Measurements from ENCODE around the gene VDAC1. TPM values are rescaled to one million over a fixed set of nuclear protein-coding genes. Genes with fewer than 3 reads are reported as not detected.

Gene VDAC1
- total and polyA plus RNA-seq, 2 of the 8 experiments (the other 6 are each of a cell fraction or from before 2014, with no cell fraction given): 111 to 301 TPM

GRCh38 chr5:133998807-133999206 is 6.0 kb downstream of the VDAC1 start:
- Histone ChIP-seq H4K20me1 (replicated peaks in 1 of 2; ENCODE audit: control insufficient read depth in 1 of 2, insufficient read depth in 2 of 2, low read length in 2 of 2) (peaks cover 57 to 64% of the 10 kb centered on the region in 2 experiments), H4K5ac (ENCODE audit: insufficient read length, low read depth, low read length) (no peak overlapping the region), H3K23me2 (ENCODE audit: low read depth, low read length) (peaks cover 6% of the 10 kb centered on the region), H3K79me2 (ENCODE audit: control insufficient read depth in 1 of 2, insufficient read depth in 2 of 2, low read length in 2 of 2) (peaks cover 71 to 99% of the 10 kb centered on the region in 2 experiments), H3K9me3 (ENCODE audit: insufficient read depth in 2 of 2, low read depth in 1 of 2, low read length in 1 of 2) (no peaks in the 10 kb centered on the region), H2BK120ac (replicated peaks; ENCODE audit: low read depth, low read length) (no peak overlapping the region), H3K79me1 (ENCODE audit: low read depth, low read length) (peaks cover 19% of the 10 kb centered on the region), H3K14ac (ENCODE audit: insufficient read length) (no peak overlapping the region), H3K23ac (ENCODE audit: insufficient read length) (no peak overlapping the region), H3K27me3 (replicated peaks in 1 of 4; ENCODE audit: control insufficient read depth in 3 of 4, extremely low read depth in 1 of 4, insufficient read depth in 3 of 4, low read length in 3 of 4) (no peaks in the 10 kb centered on the region), H3K27ac (ENCODE audit: low read depth, low read length) (no peak overlapping the region), H4K91ac (replicated peaks; ENCODE audit: insufficient read length, low read length) (no peak overlapping the region), H3K4ac (replicated peaks; ENCODE audit: insufficient read length, low read depth, low read length) (no peak overlapping the region), H4K8ac (ENCODE audit: extremely low read depth, insufficient read depth, low read length) (no peak overlapping the region), H2BK15ac (ENCODE audit: low read length) (no peak overlapping the region), H2AK5ac (ENCODE audit: low read depth, low read length) (no peak overlapping the region), H3K4me2 (ENCODE audit: insufficient read depth in 1 of 2, low read depth in 2 of 2, low read length in 2 of 2) (no peak overlapping the region), H2AFZ (ENCODE audit: low read length) (no peak overlapping the region), H3K4me1 (replicated peaks in 1 of 4; ENCODE audit: control insufficient read depth in 3 of 4, insufficient read depth in 4 of 4, low read length in 3 of 4) (peaks cover 12 to 31% (median 20%) of the 10 kb centered on the region in 4 experiments), H2BK5ac (ENCODE audit: low read depth, low read length) (no peak overlapping the region), H2BK12ac (ENCODE audit: low read depth, low read length) (no peak overlapping the region), H3K9ac (replicated peaks in 1 of 4; ENCODE audit: extremely low read depth in 1 of 4, low read depth in 3 of 4, low read length in 3 of 4) (no peak overlapping the region), H3K56ac (replicated peaks; ENCODE audit: insufficient read length, low read depth, low read length) (no peak overlapping the region), H3K18ac (ENCODE audit: extremely low read depth, low read length) (no peak overlapping the region), H3K36me3 (ENCODE audit: control insufficient read depth in 2 of 4, insufficient read depth in 4 of 4, low read length in 3 of 4) (no peaks in the 10 kb centered on the region; a peak in 1 of 8 replicates), H2BK20ac (ENCODE audit: low read length) (no peak overlapping the region), H3K4me3 (ENCODE audit: extremely low read depth in 1 of 4, insufficient read depth in 2 of 4, low read depth in 3 of 4, low read length in 4 of 4) (no peak overlapping the region)
- DNase-seq (ENCODE audit: low read depth in 1 of 2, low spot score in 2 of 2): no peak
- 91% methylated on average over 7 of the region's 7 CpGs; no CpG with 5 or more reads in 1 of the 2 experiments for WGBS, 2 experiments (ENCODE audit: extremely low coverage in 1 of 2, insufficient coverage in 1 of 2, insufficient read length in 1 of 2, insufficient replicate concordance in 2 of 2, low coverage in 1 of 2, low lambda C conversion rate in 2 of 2, missing lambda C conversion rate in 1 of 2)
- CTCF ChIA-PET (ENCODE audit: partially characterized antibody): interaction anchor here (0.7 to 9.3 kb wide), 8 partner anchors 8 to 1163 kb away, joined by 3 to 160 read pairs (median 4); partner anchors contain the start of gene CDKN2AIPNL
- no peak for FAIRE-seq
- POLR2A ChIA-PET (ENCODE audit: partially characterized antibody): no interaction called here
- TF ChIP-seq CHD2 (IDR thresholded peaks at IDR 0.05; ENCODE audit: low read length): no peak
- TF ChIP-seq BCL11A (IDR thresholded peaks at IDR 0.05; ENCODE audit: low read depth in 2 of 2, low read length in 2 of 2): no peak
- TF ChIP-seq TAF7 (optimal IDR thresholded peaks at IDR 0.05; ENCODE audit: borderline replicate concordance, low read depth, low read length): no peak
- no peak for TF ChIP-seq ATF3 (IDR thresholded peaks at IDR 0.05; ENCODE audit: insufficient read depth, low read depth, low read length)
- TF ChIP-seq ZNF274 (IDR thresholded peaks at IDR 0.05; ENCODE audit: borderline replicate concordance, extremely low read depth, low read length): no peak
- TF ChIP-seq TCF12 (IDR thresholded peaks at IDR 0.05; ENCODE audit: low read depth, low read length): no peak
- TF ChIP-seq TBP (IDR thresholded peaks at IDR 0.05; ENCODE audit: low read depth, low read length): no peak
- no peak for TF ChIP-seq MAX (IDR thresholded peaks at IDR 0.05)
- TF ChIP-seq GABPA (IDR thresholded peaks at IDR 0.05; ENCODE audit: borderline replicate concordance, insufficient read depth, low read length): no peak
- TF ChIP-seq E2F6 (IDR thresholded peaks at IDR 0.05): no peak
- no peak for TF ChIP-seq USF2 (IDR thresholded peaks at IDR 0.05; ENCODE audit: low read length)

Measured in H1 (cell line).